Activated gamma-delta T cell treated with Interleukin-2 at 50 U/mL for 16 hours (primary cell): ENCODE measurements around the gene SV2A.
A peak's percentile ranks its signal among the peaks of the same experiment; 100 is the strongest.
"Not testable (repeated sequence)": the region's sequence is repeated elsewhere in the genome, so short reads cannot be mapped to it uniquely, and the experiment has no call there.

Experiments
- DNase-seq: peaks from one replicate; pipeline ENCODE4 v3.0.0-alpha.2; 2020

SV2A gene

GRCh38 chr1:149886121-149886395, 31.6 kb downstream of the SV2A start:
- DNase-seq, result not testable (repeated sequence)

GRCh38 chr1:149885339-149886120, 32.1 kb downstream of the SV2A start:
- DNase-seq, result peak; percentile 46

GRCh38 chr1:149884433-149885338, 33.0 kb downstream of the SV2A start:
- no peak for DNase-seq

- DNase-seq, result no peak
These were observed 33.9 kb downstream of the SV2A start for GRCh38 chr1:149883598-149884247.

GRCh38 chr1:149881876-149882275, 35.8 kb downstream of the SV2A start:
- DNase-seq, result no peak

- DNase-seq, result no peak
These were observed 38.1 kb downstream of the SV2A start for GRCh38 chr1:149879556-149879955.

- DNase-seq, result no peak
These were observed 40.3 kb downstream of the SV2A start for GRCh38 chr1:149877211-149877946.

- not testable (repeated sequence) for DNase-seq
These were observed 44.6 kb downstream of the SV2A start for GRCh38 chr1:149873060-149873459.

GRCh38 chr1:149866887-149867286, 50.8 kb downstream of the SV2A start:
- DNase-seq, result not testable (repeated sequence)

- not testable (repeated sequence) for DNase-seq
These were observed 56.1 kb downstream of the SV2A start for GRCh38 chr1:149861497-149862054.

GRCh38 chr1:149860684-149861496, 56.8 kb downstream of the SV2A start:
- DNase-seq, result not testable (repeated sequence)

GRCh38 chr1:149860271-149860670, 57.4 kb downstream of the SV2A start:
- not testable (repeated sequence) for DNase-seq
